ENCODE data around the gene EXOC6.

GRCh38 chr10:93070378-93071176 lies 222.3 kb downstream of the EXOC6 start:
- TF ChIP-seq GATA3 (IDR thresholded peaks at IDR 0.05; ENCODE audit: low read depth, low read length), result no peak
- no peak for TF ChIP-seq GATA2 (IDR thresholded peaks at IDR 0.05; ENCODE audit: low read depth, low read length)
